Keratinocyte (primary cell): ENCODE data around the gene KIF24.

ENCODE experiments used
- EZH2 ChIP-seq: IDR thresholded peaks from one replicate; pipeline ENCODE4 v1.6.1; 2012; ENCODE audit warnings: inconsistent platforms, mild to moderate bottlenecking, low read length, moderate library complexity
- TF ChIP-seq, protein P1 (sequence below), 3 experiments: IDR thresholded peaks in 1 of 3; conservative IDR thresholded peaks in 1 of 3; optimal IDR thresholded peaks in 1 of 3; 2 replicates in 2 of 3; 3 replicates in 1 of 3; pipeline versions ENCODE3 to v1.5.1; 2011; ENCODE audit warnings: low read length in 3 of 3, mild to moderate bottlenecking in 3 of 3, moderate library complexity in 2 of 3, control low read depth in 1 of 3, inconsistent platforms in 1 of 3; ENCODE audit not compliant: insufficient read depth in 2 of 3; ENCODE audit errors: extremely low read depth in 1 of 3

DNA sequence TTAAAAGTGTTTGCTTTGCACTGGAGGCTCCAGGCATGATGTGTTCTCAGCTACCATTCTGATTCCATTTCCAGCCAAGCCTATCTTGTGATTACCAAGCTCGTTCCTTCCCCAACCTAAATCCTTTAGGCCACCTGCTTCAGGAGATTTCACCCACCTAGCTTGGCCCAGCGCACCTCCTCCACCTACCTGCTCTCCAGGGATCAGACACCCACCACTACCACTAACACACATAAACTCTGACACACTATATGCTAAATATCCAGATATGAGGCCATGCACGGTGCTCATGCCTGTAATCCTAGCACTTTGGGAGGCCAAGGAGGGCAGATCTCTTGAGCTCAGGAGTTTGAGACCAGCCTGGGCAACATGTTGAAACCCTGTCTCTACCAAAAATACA, 45.3 kb upstream of the KIF24 start:
- TF ChIP-seq, protein P1, sequence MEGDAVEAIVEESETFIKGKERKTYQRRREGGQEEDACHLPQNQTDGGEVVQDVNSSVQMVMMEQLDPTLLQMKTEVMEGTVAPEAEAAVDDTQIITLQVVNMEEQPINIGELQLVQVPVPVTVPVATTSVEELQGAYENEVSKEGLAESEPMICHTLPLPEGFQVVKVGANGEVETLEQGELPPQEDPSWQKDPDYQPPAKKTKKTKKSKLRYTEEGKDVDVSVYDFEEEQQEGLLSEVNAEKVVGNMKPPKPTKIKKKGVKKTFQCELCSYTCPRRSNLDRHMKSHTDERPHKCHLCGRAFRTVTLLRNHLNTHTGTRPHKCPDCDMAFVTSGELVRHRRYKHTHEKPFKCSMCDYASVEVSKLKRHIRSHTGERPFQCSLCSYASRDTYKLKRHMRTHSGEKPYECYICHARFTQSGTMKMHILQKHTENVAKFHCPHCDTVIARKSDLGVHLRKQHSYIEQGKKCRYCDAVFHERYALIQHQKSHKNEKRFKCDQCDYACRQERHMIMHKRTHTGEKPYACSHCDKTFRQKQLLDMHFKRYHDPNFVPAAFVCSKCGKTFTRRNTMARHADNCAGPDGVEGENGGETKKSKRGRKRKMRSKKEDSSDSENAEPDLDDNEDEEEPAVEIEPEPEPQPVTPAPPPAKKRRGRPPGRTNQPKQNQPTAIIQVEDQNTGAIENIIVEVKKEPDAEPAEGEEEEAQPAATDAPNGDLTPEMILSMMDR (optimal IDR thresholded peaks at IDR 0.05 in 1 of 3, IDR thresholded peaks at IDR 0.05 in 1 of 3, conservative IDR thresholded peaks at IDR 0.05 in 1 of 3; ENCODE audit: extremely low read depth in 1 of 3, insufficient read depth in 2 of 3, low read length in 3 of 3): no peak
- TF ChIP-seq EZH2: no peak
